ENCODE measurements around the gene ANKRD28. TPM values are rescaled to one million over a fixed set of nuclear protein-coding genes. Genes with fewer than 3 reads are reported as not detected.

Gene ANKRD28
- total RNA-seq (2021; ENCODE audit: unreplicated experiment) (47.5 TPM), Bru-seq, nascent RNA (percentile 90 among the genes with signal in this experiment), BruChase-seq, experiment 1, labeled RNA remaining after a 6-hour chase (percentile 71 among the genes with signal in this experiment), BruChase-seq, experiment 2, labeled RNA remaining after a 2-hour chase (percentile 76 among the genes with signal in this experiment)
- 27.9 and 28.7 TPM in 2 replicates for polyA plus RNA-seq (2012)
- long read RNA-seq, full-length matches to known transcripts = 20 of 60 reads
- long read RNA-seq, partial matches to known transcripts = 16 of 60 reads
- long read RNA-seq, other reads (novel, unspliced or antisense) = 24 of 60 reads

DNA sequence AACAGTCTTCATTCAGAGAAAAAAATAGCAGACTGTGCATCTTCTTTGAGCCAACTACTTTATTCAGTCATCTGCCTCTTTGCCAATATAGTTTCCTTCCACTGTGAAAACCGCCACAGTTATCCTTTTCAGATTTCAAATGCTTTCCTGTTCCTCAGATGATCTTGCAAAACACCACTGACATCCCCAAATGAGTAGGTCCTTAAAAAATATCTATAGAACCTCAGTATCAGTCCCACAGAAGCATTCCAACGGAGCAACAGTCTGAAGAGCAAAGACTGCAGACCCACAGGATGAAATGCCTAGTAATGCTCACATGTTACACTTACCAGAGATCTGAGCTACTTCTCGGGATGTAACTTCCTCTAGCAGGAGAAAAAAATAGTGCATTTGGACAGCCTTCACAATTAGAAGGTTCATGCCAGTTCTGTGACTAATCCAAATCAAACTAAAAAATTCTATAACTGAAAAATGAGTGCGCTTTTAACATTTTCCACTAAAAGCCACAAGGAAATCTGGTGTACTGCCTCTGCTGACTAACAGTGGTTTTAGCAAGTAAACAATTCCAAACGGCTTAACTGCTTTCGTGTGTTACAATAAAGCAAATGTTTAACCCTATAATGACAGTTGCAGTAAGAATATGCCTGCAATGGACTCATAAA lies at the start of gene ANKRD28:
TSS of gene ANKRD28 (minus strand) at position 338 of the 662 bp plus-strand sequence. CDS start 1,458 bp downstream, outside the sequence.
- Histone ChIP-seq H3K27me3 (ENCODE audit: insufficient read depth, low read length) (no peaks in the 10 kb centered on the region), H2AFZ (ENCODE audit: low read depth, low read length, poor library complexity, severe bottlenecking) (no peak within 1 kb of the TSS), H3K9me3 (ENCODE audit: control insufficient read depth in 1 of 2, insufficient read depth in 1 of 2, low read depth in 1 of 2, low read length in 2 of 2) (no peaks in the 10 kb centered on the region), H3K4me3 (replicated peaks in 1 of 2; ENCODE audit: low read depth in 1 of 2, low read length in 2 of 2) (peak within 1 kb of the TSS; percentile 21 to 43), H3K36me3 (ENCODE audit: control insufficient read depth in 1 of 2, insufficient read depth in 2 of 2, low read length in 2 of 2) (no peaks in the 10 kb centered on the region), H3K4me1 (ENCODE audit: control insufficient read depth in 1 of 2, insufficient read depth in 2 of 2, low read length in 2 of 2) (peaks cover 58 to 68% of the 10 kb centered on the region in 2 experiments), H3K9ac (ENCODE audit: low read length) (peak within 1 kb of the TSS; percentile 50), H3K27ac (ENCODE audit: low read depth, low read length) (peak within 1 kb of the TSS; percentile 92), H3K9me2 (ENCODE audit: insufficient read depth) (no peaks in the 10 kb centered on the region), H4K20me1 (ENCODE audit: insufficient read depth) (no peaks in the 10 kb centered on the region), H3K79me2 (ENCODE audit: insufficient read depth, low read length) (peaks cover 78% of the 10 kb centered on the region), H3K4me2 (ENCODE audit: low read length) (peak within 1 kb of the TSS; percentile 79)
- peak; percentile 77 for ATAC-seq
- ChIA-PET POLR2A (interaction anchor here (1.0 to 1.4 kb wide), 3 partner anchors 12 to 163 kb away, joined by 3 to 4 read pairs (median 4); no protein-coding TSS in a partner anchor), RAD21 (ENCODE audit: low non-redundant PET in 1 of 2, low total read pairs in 2 of 2, uncharacterized antibody in 2 of 2, unreplicated experiment in 2 of 2) (no interaction called here), CTCF (interaction anchor here (0.8 to 2.6 kb wide), 5 partner anchors 8 to 168 kb away, joined by 3 to 10 read pairs (median 5); no protein-coding TSS in a partner anchor)
- intact Hi-C loops (cut with micrococcal nuclease) = loop anchor here (2.0 kb wide), 1 partner anchor 29 kb away; no protein-coding TSS in a partner anchor
- BruUV-seq (replicated peaks) = no TSS peak
- peak; percentile 86 for DNase-seq (ENCODE audit: low read depth, low spot score)
- TF ChIP-seq CBX3 (IDR thresholded peaks at IDR 0.05; ENCODE audit: low read depth) = peak; percentile 78
- TF ChIP-seq POLR2AphosphoS5 (IDR thresholded peaks at IDR 0.05; ENCODE audit: low read depth, low read length) = 0 out of 2 replicates have a peak, but pooled peaks have one; percentile 45
- peak; percentile 45; the same call in 1 of the 2 replicates for TF ChIP-seq SIN3A (IDR thresholded peaks at IDR 0.05; ENCODE audit: low read depth)
- TF ChIP-seq FOSL1 (IDR thresholded peaks at IDR 0.05; ENCODE audit: low read depth) = peak; percentile 76; the same call in 1 of the 2 replicates
- TF ChIP-seq CEBPB (IDR thresholded peaks at IDR 0.05; ENCODE audit: low read depth) = no peak; the same call in 1 of the 2 replicates
- TF ChIP-seq, protein P1, sequence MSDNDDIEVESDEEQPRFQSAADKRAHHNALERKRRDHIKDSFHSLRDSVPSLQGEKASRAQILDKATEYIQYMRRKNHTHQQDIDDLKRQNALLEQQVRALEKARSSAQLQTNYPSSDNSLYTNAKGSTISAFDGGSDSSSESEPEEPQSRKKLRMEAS (IDR thresholded peaks at IDR 0.05) = peak; percentile 68
- peak; percentile 15; the same call in 1 of the 2 replicates for TF ChIP-seq RAD21 (IDR thresholded peaks at IDR 0.05; ENCODE audit: low read depth)
- no peak for TF ChIP-seq ELF1 (IDR thresholded peaks at IDR 0.05; ENCODE audit: borderline replicate concordance, low read depth)
- no peak for TF ChIP-seq POLR2A (IDR thresholded peaks at IDR 0.05; ENCODE audit: borderline replicate concordance, extremely low read depth, insufficient read depth, insufficient read length)
- peak; percentile 78 for TF ChIP-seq JUND (IDR thresholded peaks at IDR 0.05)
- peak; percentile 65 for TF ChIP-seq ZBTB33 (IDR thresholded peaks at IDR 0.05; ENCODE audit: extremely low read depth, insufficient replicate concordance, low read length)
- TF ChIP-seq SP1 (IDR thresholded peaks at IDR 0.05; ENCODE audit: low read depth) = peak; percentile 77
